ENCODE measurements around the gene CDK5RAP2.

The CDK5RAP2 gene

DNA sequence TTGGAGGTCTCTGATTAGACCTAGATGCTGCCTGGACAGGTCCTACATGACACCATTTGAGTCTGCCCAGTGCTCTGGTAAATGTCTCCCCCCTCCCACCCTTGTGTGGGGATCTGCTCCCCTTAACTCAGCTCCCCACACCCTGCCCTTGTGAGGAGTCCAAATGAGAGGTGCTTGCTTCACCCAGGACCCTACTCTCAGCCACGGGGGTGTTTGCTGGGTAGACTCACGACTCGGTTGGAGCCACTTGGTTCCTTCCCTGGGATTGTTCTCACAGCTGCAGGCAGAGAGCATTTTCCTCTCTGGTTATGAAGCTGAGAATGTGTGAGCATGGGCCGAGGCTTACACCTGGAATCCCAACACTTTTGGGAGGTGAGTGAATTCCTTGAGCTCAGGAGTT, 204.7 kb downstream of the CDK5RAP2 start:
- no CpG with 5 or more reads among the region's 4 CpGs for WGBS, 2 donors (ENCODE audit: extremely low coverage in 2 of 2, insufficient read length in 2 of 2, insufficient replicate concordance in 1 of 2)
- Histone ChIP-seq H3K14ac (ENCODE audit: low read length) (no peak overlapping the region), H3K27ac (replicated peaks; ENCODE audit: low read length) (no peak overlapping the region)

DNA sequence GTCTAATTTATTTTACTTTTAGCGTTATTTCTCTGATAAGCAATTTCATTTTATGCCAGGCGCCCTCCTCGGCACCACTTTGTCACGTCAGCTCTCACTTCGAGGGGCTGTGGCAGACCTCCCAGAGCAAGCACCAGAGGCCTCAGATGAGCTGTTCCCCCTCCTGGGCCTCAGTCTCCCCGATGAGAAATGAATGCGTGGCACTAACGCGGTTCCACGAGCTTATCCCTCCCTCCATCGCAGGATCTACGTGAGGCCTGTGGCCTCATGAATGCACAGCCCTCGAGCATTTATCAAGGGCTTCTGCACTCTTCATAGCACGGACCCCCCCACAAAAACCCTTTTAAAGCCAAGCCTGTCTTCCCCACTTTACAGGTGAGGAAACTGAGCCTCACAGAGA, 205.2 kb downstream of the CDK5RAP2 start:
- Histone ChIP-seq H3K9me3 (replicated peaks in 1 of 2; ENCODE audit: control insufficient read depth in 2 of 2, insufficient read depth in 1 of 2, low read depth in 1 of 2, low read length in 2 of 2) (peaks cover 6 to 9% of the 10 kb centered on the region in 2 donors), H3K27ac (replicated peaks; ENCODE audit: low read length) (no peak overlapping the region), H2BK5ac (ENCODE audit: low read length) (no peak overlapping the region), H2BK15ac (ENCODE audit: low read length) (no peak overlapping the region), H3K23ac (ENCODE audit: low read depth, low read length, poor library complexity) (no peak overlapping the region), H3K27me3 (ENCODE audit: control insufficient read depth in 3 of 3, insufficient read depth in 3 of 3, low read depth in 1 of 3, low read length in 3 of 3) (peaks cover 0 to 5% (median 0%) of the 10 kb centered on the region in 3 experiments), H3K18ac (ENCODE audit: low read length) (no peak overlapping the region), H2BK120ac (ENCODE audit: low read depth, low read length) (no peak overlapping the region), H3K4me2 (ENCODE audit: insufficient read depth, low read length, poor library complexity, severe bottlenecking) (no peak overlapping the region), H4K91ac (ENCODE audit: low read depth, low read length, poor library complexity) (no peak overlapping the region), H2AFZ (ENCODE audit: low read length) (no peak overlapping the region), H3K4ac (ENCODE audit: low read length) (no peak overlapping the region), H2AK5ac (ENCODE audit: low read depth, low read length) (no peak overlapping the region), H4K8ac (ENCODE audit: low read depth, low read length) (no peak overlapping the region), H3K36me3 (replicated peaks in 1 of 2; ENCODE audit: control insufficient read depth in 2 of 2, insufficient read depth in 2 of 2, low read length in 2 of 2) (no peaks in the 10 kb centered on the region), H2BK12ac (ENCODE audit: low read length) (no peak overlapping the region), H3K14ac (ENCODE audit: low read length) (no peak overlapping the region), H3K4me1 (ENCODE audit: control insufficient read depth in 2 of 2, insufficient read depth in 1 of 2, low read depth in 1 of 2, low read length in 2 of 2) (no peaks in the 10 kb centered on the region), H3K4me3 (ENCODE audit: low read length in 2 of 2) (no peak overlapping the region), H3K79me1 (ENCODE audit: low read depth, low read length) (no peaks in the 10 kb centered on the region), H3K9ac (ENCODE audit: low read depth, low read length, poor library complexity) (no peak overlapping the region)
- WGBS, 2 donors (ENCODE audit: extremely low coverage in 2 of 2, insufficient read length in 2 of 2, insufficient replicate concordance in 1 of 2), result no CpG with 5 or more reads among the region's 14 CpGs
- DNase-seq (ENCODE audit: low spot score), result no peak

More for the DNA sequence above, 204.7 kb downstream of the CDK5RAP2 start:
- no peak overlapping the region for H3K4ac ChIP-seq (ENCODE audit: low read length)
- H3K9me3 ChIP-seq (replicated peaks in 1 of 2; ENCODE audit: control insufficient read depth in 2 of 2, insufficient read depth in 1 of 2, low read depth in 1 of 2, low read length in 2 of 2), result peaks cover 9 to 12% of the 10 kb centered on the region in 2 donors
- no peaks in the 10 kb centered on the region for H3K4me1 ChIP-seq (ENCODE audit: control insufficient read depth in 2 of 2, insufficient read depth in 1 of 2, low read depth in 1 of 2, low read length in 2 of 2)
- H2AFZ ChIP-seq (ENCODE audit: low read length), result no peak overlapping the region
- H3K27me3 ChIP-seq (ENCODE audit: control insufficient read depth in 3 of 3, insufficient read depth in 3 of 3, low read depth in 1 of 3, low read length in 3 of 3), result peaks cover 0 to 5% (median 0%) of the 10 kb centered on the region in 3 experiments
- H3K79me1 ChIP-seq (ENCODE audit: low read depth, low read length), result no peaks in the 10 kb centered on the region
- DNase-seq (ENCODE audit: low spot score), result no peak
- H2BK15ac ChIP-seq (ENCODE audit: low read length), result no peak overlapping the region
- H3K18ac ChIP-seq (ENCODE audit: low read length), result no peak overlapping the region
- H3K9ac ChIP-seq (ENCODE audit: low read depth, low read length, poor library complexity), result no peak overlapping the region
- H3K36me3 ChIP-seq (replicated peaks in 1 of 2; ENCODE audit: control insufficient read depth in 2 of 2, insufficient read depth in 2 of 2, low read length in 2 of 2), result no peaks in the 10 kb centered on the region
- H3K4me3 ChIP-seq (ENCODE audit: low read length in 2 of 2), result no peak overlapping the region
- no peak overlapping the region for H2BK120ac ChIP-seq (ENCODE audit: low read depth, low read length)
- no peak overlapping the region for H4K8ac ChIP-seq (ENCODE audit: low read depth, low read length)
- H3K4me2 ChIP-seq (ENCODE audit: insufficient read depth, low read length, poor library complexity, severe bottlenecking), result no peak overlapping the region
- no peak overlapping the region for H4K91ac ChIP-seq (ENCODE audit: low read depth, low read length, poor library complexity)
- no peak overlapping the region for H2BK5ac ChIP-seq (ENCODE audit: low read length)
- H2BK12ac ChIP-seq (ENCODE audit: low read length), result no peak overlapping the region
- no peak overlapping the region for H2AK5ac ChIP-seq (ENCODE audit: low read depth, low read length)
- H3K23ac ChIP-seq (ENCODE audit: low read depth, low read length, poor library complexity), result no peak overlapping the region

DNA sequence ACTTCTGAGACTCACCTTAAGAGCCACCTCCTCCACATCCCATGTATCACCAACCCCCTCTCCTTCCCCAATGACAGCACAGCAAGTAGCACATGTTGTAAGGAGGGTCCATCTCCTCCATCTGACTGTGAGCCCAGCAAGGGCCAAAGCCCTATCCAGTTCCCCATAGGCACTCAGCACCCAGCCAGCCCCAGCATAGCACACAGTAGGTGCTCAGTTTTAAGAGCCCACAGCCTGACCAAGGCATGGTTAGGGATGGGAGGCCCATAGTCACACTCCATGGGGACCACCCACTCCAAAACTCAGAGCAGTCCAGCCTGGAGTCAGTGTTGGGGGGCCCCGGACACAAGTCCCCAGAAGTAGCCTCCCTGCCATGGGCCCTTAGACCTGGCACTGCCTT, 205.7 kb downstream of the CDK5RAP2 start:
- peaks cover under 1 to 3% of the 10 kb centered on the region in 2 donors for H3K9me3 ChIP-seq (replicated peaks in 1 of 2; ENCODE audit: control insufficient read depth in 2 of 2, insufficient read depth in 1 of 2, low read depth in 1 of 2, low read length in 2 of 2)
- H3K4me1 ChIP-seq (ENCODE audit: control insufficient read depth in 2 of 2, insufficient read depth in 1 of 2, low read depth in 1 of 2, low read length in 2 of 2), result no peaks in the 10 kb centered on the region
- no peak overlapping the region for H2BK15ac ChIP-seq (ENCODE audit: low read length)
- no CpG with 5 or more reads among the region's 1 CpG for WGBS, 2 donors (ENCODE audit: extremely low coverage in 2 of 2, insufficient read length in 2 of 2, insufficient replicate concordance in 1 of 2)
- no peak overlapping the region for H3K18ac ChIP-seq (ENCODE audit: low read length)
- no peak overlapping the region for H3K9ac ChIP-seq (ENCODE audit: low read depth, low read length, poor library complexity)
- H2AK5ac ChIP-seq (ENCODE audit: low read depth, low read length), result peak overlapping the region; percentile 26
- no peak overlapping the region for H3K4me3 ChIP-seq (ENCODE audit: low read length in 2 of 2)
- H4K8ac ChIP-seq (ENCODE audit: low read depth, low read length), result no peak overlapping the region
- no peak overlapping the region for H3K4ac ChIP-seq (ENCODE audit: low read length)
- no peak overlapping the region for H3K23ac ChIP-seq (ENCODE audit: low read depth, low read length, poor library complexity)
- no peak overlapping the region for H2BK120ac ChIP-seq (ENCODE audit: low read depth, low read length)
- H3K36me3 ChIP-seq (replicated peaks in 1 of 2; ENCODE audit: control insufficient read depth in 2 of 2, insufficient read depth in 2 of 2, low read length in 2 of 2), result no peaks in the 10 kb centered on the region
- no peak overlapping the region for H2BK12ac ChIP-seq (ENCODE audit: low read length)
- no peak for DNase-seq (ENCODE audit: low spot score)
- H3K27me3 ChIP-seq (ENCODE audit: control insufficient read depth in 3 of 3, insufficient read depth in 3 of 3, low read depth in 1 of 3, low read length in 3 of 3), result peaks cover 0 to 5% (median 0%) of the 10 kb centered on the region in 3 experiments
- H4K91ac ChIP-seq (ENCODE audit: low read depth, low read length, poor library complexity), result no peak overlapping the region
- H3K4me2 ChIP-seq (ENCODE audit: insufficient read depth, low read length, poor library complexity, severe bottlenecking), result no peak overlapping the region
- no peaks in the 10 kb centered on the region for H3K79me1 ChIP-seq (ENCODE audit: low read depth, low read length)
- H2AFZ ChIP-seq (ENCODE audit: low read length), result no peak overlapping the region
- H3K27ac ChIP-seq (replicated peaks; ENCODE audit: low read length), result no peak overlapping the region
- H2BK5ac ChIP-seq (ENCODE audit: low read length), result no peak overlapping the region
- no peak overlapping the region for H3K14ac ChIP-seq (ENCODE audit: low read length)

DNA sequence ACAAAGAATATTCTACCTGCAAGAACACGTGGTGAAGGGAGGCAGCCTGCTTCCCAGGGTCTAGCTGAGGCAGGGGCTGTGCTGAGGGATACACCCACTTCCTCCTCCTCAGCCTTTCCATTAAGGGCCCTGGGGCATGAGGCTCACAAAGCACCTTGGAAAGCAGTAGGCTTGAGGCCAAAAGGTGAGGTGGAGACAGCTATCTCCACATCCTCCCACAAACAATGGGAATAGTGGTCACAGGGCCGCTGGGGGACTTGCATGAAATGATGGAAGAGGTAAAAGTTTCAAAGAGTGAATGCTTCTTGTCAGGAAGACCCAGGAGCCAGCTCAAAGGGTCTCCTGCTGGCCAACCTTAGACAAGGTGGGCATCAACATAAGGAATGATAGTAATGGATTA, 207.9 kb downstream of the CDK5RAP2 start:
- Histone ChIP-seq H3K79me1 (ENCODE audit: low read depth, low read length) (no peaks in the 10 kb centered on the region), H2BK5ac (ENCODE audit: low read length) (no peak overlapping the region), H3K23ac (ENCODE audit: low read depth, low read length, poor library complexity) (no peak overlapping the region), H3K9ac (ENCODE audit: low read depth, low read length, poor library complexity) (no peak overlapping the region), H3K4me2 (ENCODE audit: insufficient read depth, low read length, poor library complexity, severe bottlenecking) (no peak overlapping the region), H2AK5ac (ENCODE audit: low read depth, low read length) (no peak overlapping the region), H3K4me3 (ENCODE audit: low read length in 2 of 2) (no peak overlapping the region), H4K91ac (ENCODE audit: low read depth, low read length, poor library complexity) (no peak overlapping the region), H3K4me1 (ENCODE audit: control insufficient read depth in 2 of 2, insufficient read depth in 1 of 2, low read depth in 1 of 2, low read length in 2 of 2) (no peaks in the 10 kb centered on the region), H3K27me3 (ENCODE audit: control insufficient read depth in 3 of 3, insufficient read depth in 3 of 3, low read depth in 1 of 3, low read length in 3 of 3) (peaks cover 0 to 5% (median 0%) of the 10 kb centered on the region in 3 experiments), H2BK15ac (ENCODE audit: low read length) (no peak overlapping the region), H3K4ac (ENCODE audit: low read length) (no peak overlapping the region), H2BK120ac (ENCODE audit: low read depth, low read length) (no peak overlapping the region), H2BK12ac (ENCODE audit: low read length) (no peak overlapping the region), H3K14ac (ENCODE audit: low read length) (no peak overlapping the region), H3K27ac (replicated peaks; ENCODE audit: low read length) (no peak overlapping the region), H4K8ac (ENCODE audit: low read depth, low read length) (no peak overlapping the region), H3K9me3 (replicated peaks in 1 of 2; ENCODE audit: control insufficient read depth in 2 of 2, insufficient read depth in 1 of 2, low read depth in 1 of 2, low read length in 2 of 2) (no peaks in the 10 kb centered on the region), H2AFZ (ENCODE audit: low read length) (no peak overlapping the region), H3K18ac (ENCODE audit: low read length) (no peak overlapping the region), H3K36me3 (replicated peaks in 1 of 2; ENCODE audit: control insufficient read depth in 2 of 2, insufficient read depth in 2 of 2, low read length in 2 of 2) (no peaks in the 10 kb centered on the region)
- no CpG with 5 or more reads among the region's 2 CpGs for WGBS, 2 donors (ENCODE audit: extremely low coverage in 2 of 2, insufficient read length in 2 of 2, insufficient replicate concordance in 1 of 2)
- DNase-seq (ENCODE audit: low spot score), result no peak
